Effector memory CD8-positive, alpha-beta T cell (primary cell): ENCODE measurements around the gene SPATS2L.

Experiments used
- ATAC-seq: fragments of 150-1000 bp; cut with Tn5 transposase; replicated peaks from 2 replicates; pipeline ENCODE4 v1.10.0; 2021; ENCODE audit warnings: mild to moderate bottlenecking, moderate library complexity
- DNase-seq, 3 experiments: peaks; one replicate each; pipeline ENCODE4 v3.0.0; 2021
- H3K27ac Mint-ChIP-seq, 2 donors: one replicate each; pipeline ENCODE4 v1.8.0; 2022; ENCODE audit warnings: mild to moderate bottlenecking in 2 of 2, mixed read lengths in 2 of 2, moderate library complexity in 2 of 2
- H3K27me3 Mint-ChIP-seq, 2 donors: one replicate each; pipeline ENCODE4 v1.8.0; 2022; ENCODE audit warnings: mixed read lengths in 2 of 2
- H3K36me3 Mint-ChIP-seq: one replicate; pipeline ENCODE4 v1.8.0; 2022; ENCODE audit warnings: mild to moderate bottlenecking, moderate library complexity, mixed read lengths; ENCODE audit not compliant: insufficient read depth
- H3K4me1 Mint-ChIP-seq, 2 donors: one replicate each; pipeline ENCODE4 v1.8.0; 2022; ENCODE audit warnings: low read depth in 2 of 2, mixed read lengths in 2 of 2
- H3K4me3 Mint-ChIP-seq, 2 donors: one replicate each; pipeline ENCODE4 v1.8.0; 2022; ENCODE audit warnings: mild to moderate bottlenecking in 2 of 2, mixed read lengths in 2 of 2, moderate library complexity in 2 of 2
- H3K9me3 Mint-ChIP-seq, 2 donors: one replicate each; pipeline ENCODE4 v1.8.0; 2022; ENCODE audit warnings: mixed read lengths in 2 of 2

Gene SPATS2L

DNA sequence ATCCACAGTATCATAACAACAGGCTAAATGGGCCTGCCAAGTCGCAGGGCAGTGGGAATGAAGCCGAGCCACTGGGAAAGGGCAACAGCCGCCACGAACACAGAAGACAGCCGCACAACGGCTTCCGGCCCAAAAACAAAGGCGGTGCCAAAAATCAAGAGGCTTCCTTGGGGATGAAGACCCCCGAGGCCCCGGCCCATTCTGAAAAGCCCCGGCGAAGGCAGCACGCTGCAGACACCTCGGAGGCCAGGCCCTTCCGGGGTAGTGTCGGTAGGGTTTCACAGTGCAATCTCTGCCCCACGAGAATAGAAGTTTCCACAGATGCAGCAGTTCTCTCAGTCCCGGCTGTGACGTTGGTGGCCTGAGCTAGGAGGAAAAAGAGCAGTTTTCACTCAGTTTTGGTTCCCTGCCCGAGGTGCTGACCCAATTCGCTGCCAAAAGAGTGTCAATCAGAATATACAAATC lies 171.2 kb downstream of the SPATS2L start:
- Mint-ChIP-seq H3K4me3 (no peak overlapping the region), H3K36me3 (peaks cover 9% of the 10 kb centered on the region), H3K27ac (no peak overlapping the region), H3K9me3 (no peaks in the 10 kb centered on the region), H3K4me1 (peaks cover 0 to 3% of the 10 kb centered on the region in 2 donors), H3K27me3 (no peaks in the 10 kb centered on the region)
- DNase-seq (no peak), ATAC-seq (no peak)

DNA sequence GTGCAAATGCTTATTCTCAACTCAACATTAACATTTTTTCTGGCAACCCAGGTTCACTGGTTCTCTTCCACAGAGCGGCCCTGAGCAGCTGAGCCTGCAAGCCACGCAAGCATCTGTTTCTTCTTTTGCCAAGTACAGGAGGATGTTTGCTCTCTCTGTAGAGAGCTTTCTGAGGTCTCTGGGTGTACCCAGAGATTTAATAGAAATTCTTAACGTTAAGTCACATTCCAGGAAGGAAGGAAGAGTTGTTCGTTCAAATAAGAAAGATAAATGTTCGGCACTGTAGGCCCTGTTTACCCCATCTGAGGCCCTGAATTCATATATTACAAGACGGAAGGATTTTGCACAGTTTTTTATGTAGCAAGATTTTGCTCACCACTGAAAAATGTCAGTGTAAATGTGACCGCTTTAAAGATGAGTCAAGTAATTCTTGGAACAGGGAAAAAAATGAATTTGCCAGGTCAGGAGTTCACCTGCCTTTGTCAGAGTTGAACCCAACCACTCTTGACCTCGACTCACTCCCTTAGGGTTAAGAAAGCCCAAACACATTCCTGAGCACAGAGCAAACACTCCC lies 173.3 kb downstream of the SPATS2L start:
- H3K36me3 Mint-ChIP-seq, result peaks cover 4% of the 10 kb centered on the region
- H3K9me3 Mint-ChIP-seq, result no peaks in the 10 kb centered on the region
- peaks cover 0 to 3% of the 10 kb centered on the region in 2 donors for H3K4me1 Mint-ChIP-seq
- H3K4me3 Mint-ChIP-seq, result no peak overlapping the region
- no peaks in the 10 kb centered on the region for H3K27me3 Mint-ChIP-seq
- ATAC-seq, result no peak
- DNase-seq, result no peak
- H3K27ac Mint-ChIP-seq, result no peak overlapping the region

DNA sequence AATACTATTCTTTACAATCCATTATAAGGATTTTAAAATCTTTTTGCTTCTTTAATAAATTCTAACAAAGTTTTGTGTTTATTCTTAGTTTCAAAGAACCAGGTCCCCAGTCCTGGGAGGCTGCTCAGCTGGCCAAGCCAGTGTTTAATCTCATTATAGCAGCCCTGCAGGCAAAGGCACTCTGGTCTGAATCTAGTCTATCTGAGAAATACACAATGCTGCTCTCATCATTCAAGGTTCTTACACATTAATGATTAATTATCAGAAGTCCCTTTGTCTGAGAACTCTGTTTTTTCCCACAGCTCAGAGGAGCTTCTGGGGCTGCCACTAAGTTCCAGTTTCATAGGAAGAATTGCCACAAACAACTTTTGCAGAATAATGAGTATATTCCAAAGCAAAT lies 175.7 kb downstream of the SPATS2L start:
- H3K4me1 Mint-ChIP-seq, result peaks cover 0 to 3% of the 10 kb centered on the region in 2 donors
- no peak overlapping the region for H3K27ac Mint-ChIP-seq
- H3K4me3 Mint-ChIP-seq, result no peak overlapping the region
- no peaks in the 10 kb centered on the region for H3K9me3 Mint-ChIP-seq
- no peaks in the 10 kb centered on the region for H3K27me3 Mint-ChIP-seq
- peaks cover 4% of the 10 kb centered on the region for H3K36me3 Mint-ChIP-seq
- ATAC-seq (no peak), DNase-seq (no peak)

DNA sequence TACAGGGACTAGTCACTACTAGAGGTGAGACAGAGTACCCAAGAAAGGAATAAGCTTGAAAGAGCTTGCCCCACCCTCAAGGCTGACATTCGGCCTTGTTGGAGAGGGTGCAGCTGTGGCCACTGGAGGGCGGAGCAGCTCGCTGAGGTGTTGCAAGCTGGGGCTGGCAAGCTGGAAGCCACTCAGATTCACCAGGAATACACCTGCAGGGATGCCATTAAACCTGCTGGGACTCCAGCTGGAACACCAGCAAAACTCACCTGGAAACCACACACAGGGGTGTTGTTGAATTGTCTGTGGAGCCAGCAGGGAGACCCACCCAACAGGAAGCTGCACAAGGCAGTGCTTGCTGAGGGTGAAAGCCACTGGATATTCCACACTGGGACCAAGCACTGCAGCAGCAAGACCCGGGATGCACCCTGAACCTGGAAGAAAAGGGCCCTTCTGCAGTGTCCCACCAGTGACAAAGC lies 177.3 kb downstream of the SPATS2L start:
- Mint-ChIP-seq H3K4me3 (no peak overlapping the region), H3K27me3 (no peaks in the 10 kb centered on the region), H3K27ac (no peak overlapping the region), H3K36me3 (peaks cover 9% of the 10 kb centered on the region), H3K9me3 (no peaks in the 10 kb centered on the region), H3K4me1 (peaks cover 0 to 3% of the 10 kb centered on the region in 2 donors)
- DNase-seq, result no peak
- no peak for ATAC-seq

DNA sequence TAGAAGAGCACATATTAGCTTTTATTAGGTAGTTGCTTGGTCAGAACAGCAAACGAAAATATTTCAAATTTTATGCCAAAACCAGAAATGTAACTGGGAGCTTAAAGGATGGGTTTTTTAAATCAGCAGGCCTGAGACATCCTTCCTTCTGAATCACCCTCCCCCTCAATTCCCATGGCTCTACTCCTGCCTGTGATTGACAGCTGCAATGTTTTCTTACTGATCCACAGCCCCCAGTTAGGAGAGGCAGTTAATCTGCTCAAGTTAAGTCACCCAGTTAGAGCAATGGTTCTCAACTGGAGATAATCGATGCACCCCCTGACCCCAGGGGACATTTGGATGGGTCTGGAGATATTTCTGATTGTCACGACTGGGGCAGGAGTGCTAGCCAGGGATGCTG lies 178.4 kb downstream of the SPATS2L start:
- Mint-ChIP-seq H3K9me3 (no peaks in the 10 kb centered on the region), H3K4me3 (no peak overlapping the region), H3K4me1 (peaks cover 0 to 3% of the 10 kb centered on the region in 2 donors), H3K36me3 (peaks cover 15% of the 10 kb centered on the region), H3K27ac (no peak overlapping the region), H3K27me3 (no peaks in the 10 kb centered on the region)
- no peak for ATAC-seq
- DNase-seq, result no peak

DNA sequence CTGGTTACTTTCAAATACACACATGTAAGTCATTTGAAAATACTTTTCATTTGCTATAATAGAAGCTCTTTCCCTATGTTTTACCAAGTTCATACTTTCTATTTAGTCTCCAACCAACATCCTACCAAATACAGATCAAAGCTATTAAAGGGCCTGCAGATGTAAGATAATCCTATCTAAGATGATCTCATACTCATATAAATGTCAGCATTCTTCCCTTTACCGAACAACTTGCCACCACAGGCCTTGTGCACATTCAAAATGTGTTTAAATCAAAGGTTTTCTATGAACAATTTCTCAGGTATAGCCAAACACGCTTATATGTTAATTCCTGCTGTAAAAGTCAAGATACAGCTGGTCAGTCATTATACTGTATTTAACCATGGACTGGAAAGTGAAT lies 180.0 kb downstream of the SPATS2L start:
- Mint-ChIP-seq H3K36me3 (peaks cover 28% of the 10 kb centered on the region), H3K4me3 (no peak overlapping the region), H3K9me3 (no peaks in the 10 kb centered on the region), H3K4me1 (peaks cover 0 to 2% of the 10 kb centered on the region in 2 donors), H3K27me3 (no peaks in the 10 kb centered on the region), H3K27ac (no peak overlapping the region)
- ATAC-seq (no peak), DNase-seq (no peak)

DNA sequence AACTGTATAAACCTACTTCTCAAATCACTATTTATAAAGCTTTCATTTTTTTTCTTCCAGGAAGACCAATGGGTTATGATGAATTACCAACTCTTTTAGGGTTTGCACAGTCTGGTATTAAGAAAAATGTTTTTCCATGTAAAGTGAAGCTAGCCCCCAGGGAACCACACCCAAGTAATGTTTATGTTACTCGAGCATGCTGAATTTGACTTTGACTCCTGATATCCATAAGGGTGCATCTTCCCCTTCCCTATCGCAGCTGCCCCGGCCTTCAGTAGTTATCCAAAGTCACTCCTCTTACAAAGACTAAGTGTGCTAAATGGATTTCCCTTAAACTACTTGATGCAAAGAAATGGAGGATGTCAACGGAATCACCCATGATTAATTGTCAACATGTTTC lies 181.7 kb downstream of the SPATS2L start:
- Mint-ChIP-seq H3K4me1 (no peaks in the 10 kb centered on the region), H3K9me3 (no peaks in the 10 kb centered on the region), H3K36me3 (peaks cover 42% of the 10 kb centered on the region), H3K27ac (peak overlapping the region in 1 of 2 donors; percentile 59), H3K4me3 (no peak overlapping the region), H3K27me3 (no peaks in the 10 kb centered on the region)
- ATAC-seq (no peak), DNase-seq (no peak)

DNA sequence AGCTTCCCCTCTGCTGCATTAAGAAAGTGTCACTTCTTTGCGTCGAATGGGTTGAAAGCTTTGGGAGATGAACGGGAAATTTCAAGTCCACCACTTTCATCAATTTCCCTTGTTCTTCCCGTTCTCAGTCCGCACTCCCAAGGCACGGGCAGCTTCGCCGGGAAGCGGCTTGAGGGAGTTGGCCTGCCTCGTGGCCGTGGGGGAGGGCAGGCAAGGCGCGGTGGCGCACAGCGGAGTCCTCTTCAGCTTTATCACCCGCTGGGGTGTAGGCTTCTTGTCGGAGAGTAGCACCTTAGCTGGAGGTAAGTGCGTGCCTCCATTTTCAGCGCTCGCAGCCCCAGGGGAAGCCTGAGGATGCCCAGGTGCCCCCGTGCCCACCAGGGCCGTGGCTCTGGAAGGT lies 183.5 kb downstream of the SPATS2L start:
- Mint-ChIP-seq H3K27me3 (no peaks in the 10 kb centered on the region), H3K27ac (peak overlapping the region in 1 of 2 donors; percentile 35), H3K36me3 (peaks cover 43% of the 10 kb centered on the region), H3K4me3 (no peak overlapping the region), H3K4me1 (no peaks in the 10 kb centered on the region), H3K9me3 (no peaks in the 10 kb centered on the region)
- no peak for DNase-seq
- ATAC-seq, result no peak

DNA sequence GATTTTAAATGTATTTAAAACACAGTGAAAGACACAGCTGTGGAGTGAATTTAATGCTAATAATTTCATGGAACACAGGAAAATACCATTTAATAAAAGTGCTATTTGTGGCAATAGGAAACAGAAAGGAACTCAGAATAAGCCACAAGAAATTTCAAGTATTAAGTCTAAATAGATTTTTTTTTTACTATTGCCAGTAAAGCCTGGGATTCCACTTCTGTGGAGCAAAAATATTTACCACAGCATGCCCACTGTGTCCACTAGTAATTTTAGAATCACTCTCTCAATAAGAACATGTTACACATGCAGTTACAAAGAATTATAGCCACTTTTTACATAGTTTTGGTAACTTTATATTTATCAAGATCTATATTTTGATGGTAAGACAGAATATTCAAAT lies 186.2 kb downstream of the SPATS2L start:
- H3K9me3 Mint-ChIP-seq, result no peaks in the 10 kb centered on the region
- ATAC-seq, result no peak
- H3K27ac Mint-ChIP-seq, result no peak overlapping the region
- no peak for DNase-seq
- no peaks in the 10 kb centered on the region for H3K27me3 Mint-ChIP-seq
- no peak overlapping the region for H3K4me3 Mint-ChIP-seq
- H3K4me1 Mint-ChIP-seq, result no peaks in the 10 kb centered on the region
- peaks cover 63% of the 10 kb centered on the region for H3K36me3 Mint-ChIP-seq

DNA sequence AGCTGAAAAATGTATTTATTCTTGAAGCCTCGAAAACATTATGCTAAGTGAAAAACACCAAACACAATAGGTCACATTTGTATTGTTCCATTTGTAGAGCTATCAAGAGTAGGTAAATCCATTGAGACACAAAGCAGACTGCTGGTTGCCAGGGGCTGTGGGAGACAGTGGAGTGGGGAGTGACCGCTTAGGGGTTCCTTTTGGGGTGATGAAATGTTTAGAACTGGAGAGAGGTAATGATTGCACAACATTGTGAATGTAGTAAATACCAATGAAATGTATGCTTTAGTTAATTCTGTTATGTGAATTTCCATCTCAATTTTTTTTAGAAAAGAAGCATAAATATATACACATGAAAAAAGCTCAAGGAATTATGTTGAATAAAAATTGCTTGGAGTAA lies 187.6 kb downstream of the SPATS2L start:
- Mint-ChIP-seq H3K9me3 (no peaks in the 10 kb centered on the region), H3K27ac (no peak overlapping the region), H3K27me3 (no peaks in the 10 kb centered on the region), H3K4me1 (peaks cover 0 to under 1% of the 10 kb centered on the region in 2 donors), H3K4me3 (no peak overlapping the region), H3K36me3 (peaks cover 66% of the 10 kb centered on the region)
- DNase-seq (no peak), ATAC-seq (no peak)

DNA sequence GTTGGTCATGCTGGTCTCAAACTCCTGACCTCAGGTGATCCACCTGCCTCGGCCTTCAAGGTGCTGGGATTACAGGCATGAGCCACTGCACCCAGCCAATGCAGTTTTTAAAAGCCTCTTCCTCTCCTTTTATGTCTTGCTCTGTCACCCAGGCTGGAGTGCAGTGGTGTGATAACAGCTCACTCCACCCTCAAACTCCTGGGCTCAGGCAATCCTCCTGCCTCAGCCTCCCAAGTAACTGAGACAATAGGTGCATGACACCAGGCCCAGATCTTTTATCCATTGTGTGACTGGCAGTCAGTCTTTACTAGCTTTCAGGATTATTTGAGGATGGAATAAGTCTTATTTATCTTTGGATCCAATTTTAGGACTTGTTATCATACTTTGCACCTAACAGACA lies 190.2 kb downstream of the SPATS2L start:
- Mint-ChIP-seq H3K4me1 (peaks cover 1 to 5% of the 10 kb centered on the region in 2 donors), H3K4me3 (no peak overlapping the region), H3K9me3 (no peaks in the 10 kb centered on the region), H3K27me3 (no peaks in the 10 kb centered on the region), H3K36me3 (peaks cover 50% of the 10 kb centered on the region), H3K27ac (peak overlapping the region in 1 of 2 donors; percentile 35)
- ATAC-seq, result no peak
- no peak for DNase-seq

DNA sequence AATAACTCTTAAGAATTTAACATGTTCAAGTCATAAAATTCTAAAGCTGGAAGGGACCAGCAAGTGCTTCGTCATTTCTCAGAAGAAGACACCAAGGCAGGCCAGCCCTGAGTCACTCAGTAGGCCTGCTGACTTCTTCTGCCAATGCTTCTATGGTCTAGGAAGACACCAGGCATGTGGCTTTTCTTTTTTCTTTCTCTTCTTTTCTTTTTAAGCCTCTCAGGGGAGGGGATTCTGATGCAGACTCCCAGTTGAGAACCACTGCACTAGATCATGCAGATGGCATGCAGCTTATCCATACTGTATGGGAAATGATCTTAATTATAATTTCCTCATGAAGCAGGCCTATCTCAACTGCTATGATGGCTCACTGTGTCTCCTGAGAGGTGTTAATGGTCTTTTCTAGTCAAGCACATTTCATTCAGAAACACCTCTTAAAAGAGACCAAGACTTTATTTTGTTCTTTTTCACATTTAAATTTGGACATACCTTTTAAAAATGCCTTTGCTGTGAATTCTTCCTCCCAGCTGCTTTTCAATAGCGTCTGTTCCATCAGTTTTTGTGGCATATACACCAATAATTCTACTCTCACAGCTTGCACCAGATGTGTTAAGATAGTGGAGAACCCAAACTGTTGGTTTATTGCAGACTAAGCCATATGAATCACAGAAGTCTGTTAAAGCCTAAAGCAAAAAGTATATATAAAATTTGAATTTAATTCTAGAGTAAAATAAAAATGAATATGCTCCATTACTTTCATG lies 192.1 kb downstream of the SPATS2L start:
- Mint-ChIP-seq H3K27me3 (no peaks in the 10 kb centered on the region), H3K27ac (no peak overlapping the region), H3K4me3 (no peak overlapping the region), H3K36me3 (peaks cover 49% of the 10 kb centered on the region), H3K4me1 (peaks cover 1 to 8% of the 10 kb centered on the region in 2 donors), H3K9me3 (no peaks in the 10 kb centered on the region)
- ATAC-seq (no peak), DNase-seq (no peak)

DNA sequence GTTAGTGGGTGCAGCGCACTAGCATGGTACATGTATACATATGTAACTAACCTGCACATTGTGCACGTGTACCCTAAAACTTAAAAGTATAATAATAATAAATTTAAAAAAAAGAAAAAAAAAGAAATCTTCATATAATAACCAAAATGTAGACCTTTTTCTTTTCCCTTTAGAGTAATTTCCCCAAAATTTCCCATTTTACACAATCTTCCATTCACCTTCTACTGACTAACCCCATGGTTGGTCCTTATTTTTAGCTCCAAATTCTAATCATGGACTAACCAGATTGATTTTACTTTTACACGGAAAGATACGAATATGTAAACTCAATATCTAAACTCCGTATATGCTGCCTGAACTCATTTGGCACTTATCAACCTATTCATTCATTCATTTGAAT lies 195.7 kb downstream of the SPATS2L start:
- Mint-ChIP-seq H3K36me3 (peaks cover 53% of the 10 kb centered on the region), H3K4me3 (no peak overlapping the region), H3K27ac (no peak overlapping the region), H3K27me3 (no peaks in the 10 kb centered on the region), H3K9me3 (no peaks in the 10 kb centered on the region), H3K4me1 (peaks cover 10 to 20% of the 10 kb centered on the region in 2 donors)
- DNase-seq, result no peak
- no peak for ATAC-seq

DNA sequence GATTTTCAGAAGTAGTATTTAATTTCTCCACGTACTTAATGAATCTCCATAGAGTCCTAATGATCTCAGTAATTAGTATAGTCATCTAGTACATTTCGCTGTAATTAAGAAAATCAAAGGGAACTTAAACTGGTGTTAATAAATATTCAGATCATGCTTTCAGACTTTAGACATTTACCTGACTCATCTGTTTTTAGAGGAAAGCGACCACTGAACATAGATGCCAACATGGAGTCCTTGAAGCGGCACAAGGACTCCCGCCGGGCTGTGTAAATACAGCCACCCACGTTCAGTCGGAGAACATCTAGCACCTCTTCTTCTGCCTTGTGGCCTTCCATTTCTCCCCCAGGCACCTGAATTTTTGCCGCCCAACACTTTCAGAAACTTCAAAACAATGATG lies 200.2 kb downstream of the SPATS2L start:
- Mint-ChIP-seq H3K36me3 (peaks cover 32% of the 10 kb centered on the region), H3K27ac (peak overlapping the region in 1 of 2 donors; percentile 64), H3K4me1 (peaks cover 17 to 28% of the 10 kb centered on the region in 2 donors), H3K4me3 (no peak overlapping the region), H3K9me3 (no peaks in the 10 kb centered on the region), H3K27me3 (no peaks in the 10 kb centered on the region)
- no peak for ATAC-seq
- no peak for DNase-seq
